HEK293 (cell line): ENCODE measurements around the gene IFITM1.

Experiments used
- CTCF ChIP-seq: fragments of 450-650 bp; formaldehyde crosslinking; IDR thresholded peaks from 2 replicates; pipeline ENCODE4 v1.5.1; 2016; ENCODE audit warnings: missing biosample characterization, missing genetic modification characterization
- FEZF1 ChIP-seq: fragments of 450-650 bp; formaldehyde crosslinking; IDR thresholded peaks from 2 replicates; pipeline ENCODE4 v1.5.1; 2016; ENCODE audit warnings: missing biosample characterization, missing genetic modification characterization
- GLIS2 ChIP-seq: fragments of 450-650 bp; formaldehyde crosslinking; IDR thresholded peaks from 2 replicates; pipeline ENCODE4 v1.5.1; 2016; ENCODE audit warnings: missing biosample characterization, missing genetic modification characterization
- ZNF302 ChIP-seq: fragments of 450-650 bp; formaldehyde crosslinking; IDR thresholded peaks from 2 replicates; pipeline ENCODE4 v1.5.1; 2016; ENCODE audit warnings: missing biosample characterization, missing genetic modification characterization, low read depth
- ZNF555 ChIP-seq: fragments of 450-650 bp; formaldehyde crosslinking; conservative IDR thresholded peaks from 2 replicates; pipeline ENCODE4 v1.5.1; 2017; ENCODE audit warnings: missing biosample characterization, mild to moderate bottlenecking, missing genetic modification characterization, inconsistent platforms
- TF ChIP-seq, protein P1 (sequence below): fragments of 450-650 bp; IDR thresholded peaks from 2 replicates; pipeline ENCODE4 v1.5.1; 2018; ENCODE audit warnings: missing biosample characterization, mild to moderate bottlenecking, missing genetic modification characterization

GRCh38 chr11:315051-315481, 1.2 kb downstream of the IFITM1 start:
- TF ChIP-seq FEZF1 (tag by site-specific recombination): no peak
- no peak for TF ChIP-seq GLIS2 (tag by site-specific recombination)
- TF ChIP-seq CTCF (tag by site-specific recombination): no peak
- TF ChIP-seq, protein P1, sequence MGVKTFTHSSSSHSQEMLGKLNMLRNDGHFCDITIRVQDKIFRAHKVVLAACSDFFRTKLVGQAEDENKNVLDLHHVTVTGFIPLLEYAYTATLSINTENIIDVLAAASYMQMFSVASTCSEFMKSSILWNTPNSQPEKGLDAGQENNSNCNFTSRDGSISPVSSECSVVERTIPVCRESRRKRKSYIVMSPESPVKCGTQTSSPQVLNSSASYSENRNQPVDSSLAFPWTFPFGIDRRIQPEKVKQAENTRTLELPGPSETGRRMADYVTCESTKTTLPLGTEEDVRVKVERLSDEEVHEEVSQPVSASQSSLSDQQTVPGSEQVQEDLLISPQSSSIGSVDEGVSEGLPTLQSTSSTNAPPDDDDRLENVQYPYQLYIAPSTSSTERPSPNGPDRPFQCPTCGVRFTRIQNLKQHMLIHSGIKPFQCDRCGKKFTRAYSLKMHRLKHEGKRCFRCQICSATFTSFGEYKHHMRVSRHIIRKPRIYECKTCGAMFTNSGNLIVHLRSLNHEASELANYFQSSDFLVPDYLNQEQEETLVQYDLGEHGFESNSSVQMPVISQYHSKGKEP: no peak
- TF ChIP-seq ZNF555 (tag by site-specific recombination): no peak
- TF ChIP-seq ZNF302 (tag by site-specific recombination): no peak
